Neural cell (in vitro differentiated cells): Measurements from ENCODE around the gene PSMB11.

Experiments
- CTCF ChIP-seq: fragments of 450-650 bp; IDR thresholded peaks from 2 replicates; pipeline ENCODE4 v1.5.1; 2014; ENCODE audit warnings: antibody characterized with exemption, mild to moderate bottlenecking, moderate library complexity; ENCODE audit not compliant: poor library complexity, severe bottlenecking
- EP300 ChIP-seq: fragments of 450-650 bp; conservative IDR thresholded peaks from 2 replicates; pipeline ENCODE4 v1.6.1; 2014; ENCODE audit warnings: antibody characterized with exemption, mild to moderate bottlenecking, moderate library complexity; ENCODE audit not compliant: poor library complexity, severe bottlenecking
- EZH2 ChIP-seq: fragments of 200-600, 300-800 bp; shearing (Covaris generic), sonication (generic); IDR thresholded peaks from 2 replicates; pipeline ENCODE4 v1.6.1; 2014; ENCODE audit warnings: antibody characterized with exemption, low read length, borderline replicate concordance, mild to moderate bottlenecking; ENCODE audit not compliant: insufficient read depth, poor library complexity, severe bottlenecking
- POLR2AphosphoS5 ChIP-seq: IDR thresholded peaks from 2 replicates; pipeline ENCODE4 v1.6.1; 2012
- RAD21 ChIP-seq: fragments of 450-650 bp; conservative IDR thresholded peaks from 2 replicates; pipeline ENCODE4 v1.6.1; 2014; ENCODE audit warnings: antibody characterized with exemption, mild to moderate bottlenecking, moderate library complexity
- SMC3 ChIP-seq: fragments of 450-650 bp; conservative IDR thresholded peaks from 2 replicates; pipeline ENCODE4 v1.6.1; 2014; ENCODE audit warnings: antibody characterized with exemption, mild to moderate bottlenecking, moderate library complexity; ENCODE audit not compliant: poor library complexity
- TF ChIP-seq, protein P1 (sequence below): IDR thresholded peaks from 2 replicates; pipeline ENCODE4 v1.6.1; 2012; ENCODE audit warnings: borderline replicate concordance

DNA sequence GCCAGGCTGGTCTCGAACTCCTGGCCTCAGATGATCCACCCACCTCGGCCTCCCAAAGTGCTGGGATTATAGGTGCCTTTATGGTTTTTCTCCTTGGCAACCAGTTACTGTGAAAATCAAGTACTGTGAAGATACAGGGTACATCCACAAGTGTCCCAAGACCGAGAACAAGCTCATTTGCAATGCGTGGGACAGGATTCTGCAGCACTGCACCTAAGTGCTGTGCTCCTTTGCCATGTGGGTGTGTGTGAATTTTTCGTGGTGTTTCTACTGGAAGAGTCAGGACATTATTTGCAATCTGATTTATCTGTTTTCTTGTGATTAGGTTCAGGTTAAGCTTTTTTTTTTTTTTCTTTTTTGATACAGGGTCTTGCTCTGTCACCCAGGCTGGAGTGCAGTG lies 24.9 kb upstream of the PSMB11 start:
- TF ChIP-seq CTCF (no peak), POLR2AphosphoS5 (no peak), EZH2 (no peak), EP300 (no peak), RAD21 (no peak), SMC3 (no peak)
- TF ChIP-seq, protein P1, sequence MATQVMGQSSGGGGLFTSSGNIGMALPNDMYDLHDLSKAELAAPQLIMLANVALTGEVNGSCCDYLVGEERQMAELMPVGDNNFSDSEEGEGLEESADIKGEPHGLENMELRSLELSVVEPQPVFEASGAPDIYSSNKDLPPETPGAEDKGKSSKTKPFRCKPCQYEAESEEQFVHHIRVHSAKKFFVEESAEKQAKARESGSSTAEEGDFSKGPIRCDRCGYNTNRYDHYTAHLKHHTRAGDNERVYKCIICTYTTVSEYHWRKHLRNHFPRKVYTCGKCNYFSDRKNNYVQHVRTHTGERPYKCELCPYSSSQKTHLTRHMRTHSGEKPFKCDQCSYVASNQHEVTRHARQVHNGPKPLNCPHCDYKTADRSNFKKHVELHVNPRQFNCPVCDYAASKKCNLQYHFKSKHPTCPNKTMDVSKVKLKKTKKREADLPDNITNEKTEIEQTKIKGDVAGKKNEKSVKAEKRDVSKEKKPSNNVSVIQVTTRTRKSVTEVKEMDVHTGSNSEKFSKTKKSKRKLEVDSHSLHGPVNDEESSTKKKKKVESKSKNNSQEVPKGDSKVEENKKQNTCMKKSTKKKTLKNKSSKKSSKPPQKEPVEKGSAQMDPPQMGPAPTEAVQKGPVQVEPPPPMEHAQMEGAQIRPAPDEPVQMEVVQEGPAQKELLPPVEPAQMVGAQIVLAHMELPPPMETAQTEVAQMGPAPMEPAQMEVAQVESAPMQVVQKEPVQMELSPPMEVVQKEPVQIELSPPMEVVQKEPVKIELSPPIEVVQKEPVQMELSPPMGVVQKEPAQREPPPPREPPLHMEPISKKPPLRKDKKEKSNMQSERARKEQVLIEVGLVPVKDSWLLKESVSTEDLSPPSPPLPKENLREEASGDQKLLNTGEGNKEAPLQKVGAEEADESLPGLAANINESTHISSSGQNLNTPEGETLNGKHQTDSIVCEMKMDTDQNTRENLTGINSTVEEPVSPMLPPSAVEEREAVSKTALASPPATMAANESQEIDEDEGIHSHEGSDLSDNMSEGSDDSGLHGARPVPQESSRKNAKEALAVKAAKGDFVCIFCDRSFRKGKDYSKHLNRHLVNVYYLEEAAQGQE = no peak
